ENCODE results near the gene FBXW10B.
"Not testable (repeated sequence)": the region's sequence is repeated elsewhere in the genome, so short reads cannot be mapped to it uniquely, and the experiment has no call there.

FBXW10B gene

GRCh38 chr17:15630930-15631453 lies 11.5 kb upstream of the FBXW10B start:
- DNase-seq (ENCODE audit: low read depth in 2 of 2) = not testable (repeated sequence)

DNA sequence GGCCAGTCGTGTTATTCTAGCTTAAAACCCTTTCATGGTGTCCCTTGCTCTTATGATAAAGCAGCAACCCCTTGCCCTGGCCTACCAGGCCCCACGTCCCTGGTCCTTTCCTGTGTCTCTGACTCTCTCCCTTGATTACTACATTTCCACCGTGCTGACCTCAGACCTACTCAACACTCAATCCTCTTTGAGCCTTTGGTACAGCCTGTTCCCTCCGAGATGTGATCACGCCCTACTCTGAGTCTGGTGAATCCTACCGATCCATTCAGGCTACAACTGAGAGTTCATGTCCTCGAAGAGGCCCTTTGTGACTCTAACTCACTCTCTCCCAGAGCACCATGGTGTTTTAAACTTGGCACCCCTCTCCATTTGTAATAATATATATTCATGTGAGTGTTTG lies 10.5 kb upstream of the FBXW10B start:
- DNase-seq (ENCODE audit: low read depth in 2 of 2) = not testable (repeated sequence)

GRCh38 chr17:15623661-15624209 lies 4.2 kb upstream of the FBXW10B start:
- DNase-seq (ENCODE audit: low read depth in 2 of 2) = not testable (repeated sequence)

DNA sequence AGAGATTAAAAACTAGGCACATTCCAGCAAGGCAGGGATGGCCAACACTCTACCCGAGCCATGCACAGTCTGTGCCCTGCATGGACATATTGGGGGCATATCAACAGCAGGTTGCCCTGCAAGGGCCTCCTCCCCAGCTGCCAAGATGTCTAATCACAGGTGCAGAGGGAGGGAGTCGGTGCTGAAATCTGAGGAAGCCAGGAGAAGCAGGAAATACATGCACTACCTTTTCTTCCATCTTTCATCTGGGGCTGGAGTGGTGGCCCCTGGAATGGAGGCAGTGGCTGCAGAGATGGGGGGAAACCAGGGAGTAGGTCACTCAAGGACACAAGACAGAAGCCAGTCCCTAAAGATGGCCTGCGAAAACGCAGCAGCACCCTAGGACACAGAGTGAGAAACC lies 3.8 kb upstream of the FBXW10B start:
- not testable (repeated sequence) for DNase-seq (ENCODE audit: low read depth in 2 of 2)

- DNase-seq (ENCODE audit: low read depth in 2 of 2) = not testable (repeated sequence)
Measured at GRCh38 chr17:15622124-15622523, 2.6 kb upstream of the FBXW10B start.

GRCh38 chr17:15616828-15617227 lies 2.7 kb downstream of the FBXW10B start:
- not testable (repeated sequence) for DNase-seq (ENCODE audit: low read depth in 2 of 2)

DNA sequence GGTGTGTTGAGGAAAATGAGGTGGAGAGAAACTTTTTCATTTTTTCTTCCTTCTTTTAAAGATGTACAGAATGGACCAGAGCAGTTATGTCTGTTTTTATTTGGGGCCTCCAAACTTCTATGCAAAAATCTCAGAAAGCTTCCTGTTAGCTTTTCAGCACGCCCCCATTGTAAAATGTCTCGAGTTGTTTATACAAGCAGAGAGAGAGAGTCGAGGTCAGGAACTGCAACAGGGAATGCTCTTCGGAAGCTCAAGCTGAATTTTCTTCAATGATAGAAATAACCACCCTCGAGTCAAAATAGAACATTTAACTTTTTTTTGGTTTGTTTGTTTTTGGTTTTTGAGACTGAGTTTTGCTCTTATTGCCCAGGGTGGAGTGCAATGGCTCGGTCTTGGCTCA lies 3.7 kb downstream of the FBXW10B start:
- DNase-seq (ENCODE audit: low read depth in 2 of 2) = not testable (repeated sequence)

DNA sequence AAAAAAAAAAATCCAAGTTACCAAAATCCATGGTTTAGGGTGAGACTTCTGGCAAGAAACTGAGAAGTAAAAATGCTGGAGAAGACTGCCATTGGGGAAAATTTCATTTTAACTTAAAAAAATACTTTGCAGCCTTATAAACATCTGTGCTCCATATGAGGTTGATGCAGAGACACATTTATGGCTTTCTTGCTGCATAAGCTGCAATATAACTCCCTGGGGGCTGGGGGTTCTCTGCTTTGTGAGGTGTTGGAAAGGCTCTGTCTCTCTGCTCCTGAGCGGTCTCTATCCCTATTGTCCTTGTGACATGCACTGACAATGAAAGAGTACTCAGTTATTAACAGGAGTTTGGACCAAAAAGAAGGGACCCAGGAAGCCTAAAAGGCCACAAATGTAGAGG lies 6.4 kb downstream of the FBXW10B start:
- not testable (repeated sequence) for DNase-seq (ENCODE audit: low read depth in 2 of 2)

DNA sequence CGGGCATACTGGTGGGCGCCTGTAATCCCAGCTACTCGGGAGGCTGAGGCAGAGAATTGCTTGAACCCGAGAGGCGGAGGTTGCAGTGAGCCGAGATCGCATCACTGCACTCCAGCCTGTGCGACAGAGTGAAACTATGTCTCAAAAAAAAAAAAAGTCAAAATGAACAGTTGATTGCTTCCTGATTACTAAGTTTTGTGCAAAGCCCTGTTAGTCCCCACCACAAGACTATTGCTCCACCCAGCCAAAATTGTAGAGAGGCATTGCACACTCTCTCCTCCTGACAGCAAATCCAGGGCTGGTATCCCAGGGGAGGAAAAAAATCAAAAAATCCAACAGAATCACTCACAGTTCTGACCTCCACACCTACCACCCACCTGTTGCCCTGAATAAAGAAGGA lies 26.5 kb downstream of the FBXW10B start:
- DNase-seq (ENCODE audit: low read depth in 2 of 2) = not testable (repeated sequence)

GRCh38 chr17:15591986-15592385 lies 27.5 kb downstream of the FBXW10B start:
- not testable (repeated sequence) for DNase-seq (ENCODE audit: low read depth in 2 of 2)

GRCh38 chr17:15590844-15591243 lies 28.7 kb downstream of the FBXW10B start:
- not testable (repeated sequence) for DNase-seq (ENCODE audit: low read depth in 2 of 2)

DNA sequence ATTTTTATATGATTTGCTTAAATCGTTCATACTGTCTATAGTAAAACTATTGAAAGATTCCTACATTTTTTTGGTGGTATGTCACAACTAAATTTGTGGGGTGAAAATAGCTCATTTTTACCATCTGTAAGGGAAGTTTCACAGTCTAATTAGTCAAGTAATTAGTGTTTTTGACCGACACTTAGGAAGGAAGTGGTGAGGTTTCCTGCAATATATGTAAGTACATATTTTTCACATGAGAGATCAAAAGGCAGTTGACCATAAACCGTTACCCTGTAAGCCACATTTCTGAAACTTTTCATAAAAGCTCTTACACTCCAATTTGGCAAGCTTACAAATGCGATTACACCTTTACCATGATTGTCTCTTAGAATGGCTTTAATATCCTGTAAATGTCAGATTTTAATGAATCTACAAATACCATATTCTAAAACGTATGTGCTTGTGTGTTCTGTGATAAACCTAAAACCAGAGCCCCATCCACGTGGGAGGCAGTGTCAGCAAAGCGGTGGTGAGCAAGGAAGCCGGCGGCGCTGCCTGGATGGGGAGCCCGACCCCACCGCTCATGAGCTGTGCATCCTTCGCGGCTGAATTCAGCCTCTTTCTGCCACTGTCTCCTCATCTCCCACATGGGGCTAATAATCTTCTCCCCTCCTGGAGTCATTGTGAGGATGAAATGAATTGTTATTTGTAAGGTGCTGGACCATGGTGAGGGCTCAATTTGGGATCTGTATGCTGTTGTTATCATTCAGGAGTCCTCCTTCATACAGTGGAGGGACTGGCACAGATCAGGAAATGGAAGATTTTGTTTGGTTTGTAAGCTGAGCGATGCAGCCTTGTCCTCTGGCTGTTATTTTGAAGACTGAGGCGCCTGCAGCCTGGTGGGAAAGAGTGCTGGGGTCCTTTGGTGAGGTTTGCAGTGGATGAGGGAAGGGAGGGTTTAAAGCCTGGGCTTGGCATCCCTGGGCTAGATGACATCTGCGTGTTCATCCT lies 29.7 kb downstream of the FBXW10B start:
- DNase-seq (ENCODE audit: low read depth in 2 of 2) = peak; percentile 4 to 27

- not testable (repeated sequence) for DNase-seq (ENCODE audit: low read depth in 2 of 2)
Measured at GRCh38 chr17:15588017-15588416, 31.5 kb downstream of the FBXW10B start.

- DNase-seq (ENCODE audit: low read depth in 2 of 2) = not testable (repeated sequence)
Measured at GRCh38 chr17:15583313-15583712, 36.2 kb downstream of the FBXW10B start.

DNA sequence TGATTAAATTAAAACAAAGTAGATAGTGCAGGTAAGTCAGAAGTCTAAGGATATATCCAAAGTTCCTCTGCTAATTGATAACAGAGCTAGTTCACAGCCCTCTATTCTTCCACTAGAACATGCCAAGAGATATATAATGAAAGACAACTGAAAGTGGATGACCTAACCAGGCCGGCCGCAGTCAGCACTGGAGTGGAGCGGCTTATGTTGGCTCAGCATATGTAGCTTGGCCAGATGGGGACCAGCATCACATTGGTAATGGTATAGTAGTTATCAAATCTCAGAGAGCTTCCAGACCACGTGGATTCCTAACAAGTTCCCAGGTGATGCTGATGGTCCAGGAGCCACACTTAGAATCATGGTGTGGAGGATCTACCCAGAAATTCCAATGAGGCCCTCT lies 38.0 kb downstream of the FBXW10B start:
- DNase-seq (ENCODE audit: low read depth in 2 of 2) = not testable (repeated sequence)

DNA sequence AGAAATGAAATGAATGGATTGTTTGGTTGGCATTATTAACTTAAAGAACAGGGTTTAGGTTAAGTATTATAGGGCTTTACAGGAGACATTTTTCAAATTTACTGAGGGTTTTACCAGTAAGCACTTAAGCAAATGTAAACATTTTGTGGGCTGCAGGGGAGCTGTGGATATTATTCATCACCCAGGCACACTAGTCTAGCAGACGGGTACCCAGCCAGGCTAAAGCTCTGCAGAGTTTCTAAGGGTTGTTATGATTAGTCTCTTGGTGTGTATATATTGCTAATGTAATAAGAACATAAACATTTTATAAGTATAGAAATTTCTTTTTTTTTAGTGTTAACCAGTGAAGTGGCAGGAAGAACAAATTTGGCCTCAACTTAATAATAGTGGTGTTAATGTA lies 42.7 kb downstream of the FBXW10B start:
- not testable (repeated sequence) for DNase-seq (ENCODE audit: low read depth in 2 of 2)

DNA sequence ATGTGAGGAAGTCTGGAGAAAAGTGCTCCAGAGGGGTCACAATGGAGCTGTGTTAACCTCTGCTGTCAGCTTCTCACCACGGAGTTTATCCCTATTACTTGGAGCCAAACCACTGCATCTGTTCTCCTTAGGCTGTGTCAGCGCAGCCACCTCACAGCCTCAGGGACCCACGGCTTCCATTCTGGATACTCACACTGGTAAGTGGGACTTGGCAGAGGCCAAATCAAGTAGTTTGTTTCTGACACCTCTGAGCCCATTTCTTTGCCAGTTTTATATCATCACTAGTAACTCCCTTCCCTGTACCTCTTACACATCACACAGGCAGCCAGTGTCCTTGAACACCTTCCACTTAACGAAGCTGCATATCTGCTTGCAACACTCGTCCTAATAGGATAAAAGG lies 44.8 kb downstream of the FBXW10B start:
- not testable (repeated sequence) for DNase-seq (ENCODE audit: low read depth in 2 of 2)

DNA sequence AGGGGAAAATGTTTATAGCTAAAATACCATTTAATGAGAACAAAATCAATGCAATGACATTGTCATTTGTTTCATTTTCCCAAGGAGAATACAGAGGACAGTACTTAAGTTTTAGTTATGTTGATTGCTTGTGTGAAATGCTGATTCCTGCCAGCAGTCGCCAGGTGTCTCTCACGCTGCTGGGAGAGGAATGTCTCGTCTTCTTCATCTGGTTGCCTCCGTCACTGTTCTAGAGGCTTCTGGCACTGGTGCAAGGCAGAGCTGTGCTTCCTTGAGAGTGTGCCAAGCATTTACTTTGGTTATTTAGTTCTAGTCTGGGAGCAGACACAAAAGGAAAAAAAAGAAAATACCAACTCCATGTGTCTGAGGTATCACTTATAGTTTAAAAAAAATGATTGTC lies 45.6 kb downstream of the FBXW10B start:
- DNase-seq (ENCODE audit: low read depth in 2 of 2) = not testable (repeated sequence)
